Activated gamma-delta T cell treated with anti-CD3 and anti-CD28 coated beads, Interleukin-2, amount 50 U/mL, for 16 hours (primary cell): Measurements from ENCODE around the gene TTLL11.

Source experiments
- DNase-seq: peaks from one replicate; pipeline ENCODE4 v3.0.0-alpha.2; 2020; ENCODE audit warnings: low read depth

The TTLL11 gene

DNA sequence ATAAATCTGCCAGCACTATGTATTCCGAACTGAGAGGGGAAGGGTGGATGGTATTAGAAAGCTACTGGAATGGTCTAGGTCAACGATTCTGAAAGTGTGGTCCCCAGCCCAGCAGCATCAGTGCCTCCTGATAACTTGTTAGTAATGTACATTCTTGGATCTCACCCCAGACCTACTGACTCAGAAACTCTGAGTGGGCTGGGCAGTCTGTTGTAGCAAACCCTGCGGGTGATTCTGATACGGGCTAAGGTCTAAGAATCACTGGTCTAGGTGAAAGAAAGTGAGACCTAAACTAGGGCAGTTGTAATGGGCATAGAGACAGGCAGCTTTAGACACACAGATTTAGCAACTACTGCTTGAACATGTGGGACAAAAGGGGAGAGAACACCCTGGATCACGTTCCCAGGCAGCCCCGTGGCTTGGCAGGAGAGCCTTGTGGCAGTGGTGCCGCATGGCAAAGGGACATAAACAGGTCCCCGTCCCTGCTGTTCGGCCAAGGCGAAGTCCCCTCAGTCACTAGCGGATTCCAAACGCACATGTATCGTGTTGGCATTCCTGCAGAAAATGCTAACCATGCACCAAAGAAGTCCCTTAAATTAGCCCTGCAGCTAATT is 216.3 kb downstream of the TTLL11 start:
- no peak for DNase-seq

- DNase-seq: no peak
Measured at GRCh38 chr9:121876255-121876654, 216.9 kb downstream of the TTLL11 start.

DNA sequence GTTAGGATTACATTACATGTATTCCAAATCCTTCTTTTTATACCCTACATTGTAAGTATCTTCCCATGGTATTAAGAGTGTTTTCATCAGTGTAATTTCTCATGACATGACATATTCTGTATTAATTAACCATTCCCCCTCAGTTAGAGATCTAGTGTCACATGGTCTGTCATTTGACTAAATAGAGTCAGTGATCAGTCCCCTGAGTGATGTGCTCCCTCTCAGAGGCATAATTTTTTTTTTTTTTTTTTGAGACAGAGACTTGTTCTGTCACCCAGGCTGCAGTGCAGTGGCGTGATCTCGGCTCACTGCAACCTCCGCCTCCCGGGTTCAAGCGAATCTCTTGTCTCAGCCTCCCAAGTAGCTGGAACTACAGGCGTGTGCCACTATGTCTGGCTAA is 218.6 kb downstream of the TTLL11 start:
- no peak for DNase-seq

DNA sequence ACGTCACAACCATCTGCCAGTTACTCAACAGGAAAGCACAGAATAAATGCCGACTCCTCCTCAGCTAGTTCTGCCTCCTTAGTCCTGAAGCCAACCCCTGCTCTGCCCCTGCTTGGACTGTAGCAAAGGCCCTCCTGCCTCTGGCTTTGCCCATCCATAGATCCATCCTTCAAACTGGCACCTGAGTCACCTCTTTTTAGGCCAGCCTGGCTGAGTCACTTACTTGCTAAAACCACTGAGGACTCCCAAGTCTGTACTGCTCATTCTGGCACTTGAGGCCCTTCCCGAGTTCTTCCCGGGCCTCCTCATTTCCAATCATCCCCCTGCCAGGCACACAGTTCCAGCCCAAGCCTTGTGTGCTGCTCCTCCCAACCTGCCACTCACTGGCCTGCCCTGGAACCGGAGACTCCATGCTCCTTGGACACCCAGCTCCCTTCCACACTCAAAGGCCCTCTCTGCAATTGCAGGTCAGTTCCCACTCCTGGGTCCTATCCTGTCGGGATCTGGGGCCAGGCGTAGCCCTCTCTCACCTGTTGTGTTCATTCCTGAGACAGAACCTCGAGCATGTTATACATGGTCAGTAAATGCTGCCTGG is 221.6 kb downstream of the TTLL11 start:
- DNase-seq: no peak

GRCh38 chr9:121870271-121870670 is 222.8 kb downstream of the TTLL11 start:
- DNase-seq: no peak

DNA sequence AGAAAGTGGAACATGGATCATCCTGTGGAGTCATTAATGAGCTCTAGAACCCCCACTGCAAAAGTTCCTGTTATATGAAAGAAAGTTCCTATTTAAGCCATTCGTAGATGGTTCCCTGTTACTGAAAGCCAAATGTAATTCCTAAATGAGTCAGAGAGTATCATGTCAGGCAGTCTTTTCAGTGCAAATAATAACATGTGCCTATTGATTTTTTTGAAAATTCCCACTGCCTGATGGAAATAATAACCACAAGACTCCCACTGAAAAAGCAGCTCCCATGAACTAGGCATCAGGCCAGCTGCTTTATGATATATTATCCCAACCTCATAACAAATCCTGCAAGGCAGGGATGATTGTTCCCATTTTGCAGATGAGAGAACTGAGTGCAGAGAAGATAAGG is 224.5 kb downstream of the TTLL11 start:
- no peak for DNase-seq

DNA sequence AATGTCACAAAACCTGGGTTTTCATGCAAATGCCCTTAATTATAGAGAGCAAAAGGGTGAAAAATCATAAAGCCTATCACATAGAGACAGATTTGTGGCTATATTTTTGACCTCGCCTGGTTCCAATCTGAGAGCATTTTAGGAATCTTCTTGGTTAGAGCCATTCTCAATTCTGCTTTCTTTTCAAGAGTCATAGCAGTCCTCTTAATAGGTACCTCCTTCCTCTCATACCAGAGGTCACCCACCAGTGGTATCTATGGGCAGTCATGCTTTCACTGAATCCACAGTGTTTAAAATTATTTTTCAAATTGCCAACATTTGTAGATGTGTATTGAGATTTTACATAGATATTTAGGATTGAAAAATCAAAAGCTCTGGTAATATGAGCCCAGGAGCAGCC is 226.2 kb downstream of the TTLL11 start:
- DNase-seq: no peak

GRCh38 chr9:121865884-121866283 is 227.2 kb downstream of the TTLL11 start:
- DNase-seq: no peak

GRCh38 chr9:121865060-121865459 is 228.0 kb downstream of the TTLL11 start:
- no peak for DNase-seq

GRCh38 chr9:121863955-121864354 is 229.2 kb downstream of the TTLL11 start:
- DNase-seq: no peak

GRCh38 chr9:121862371-121863332 is 230.5 kb downstream of the TTLL11 start:
- no peak for DNase-seq

GRCh38 chr9:121861501-121862180 is 231.5 kb downstream of the TTLL11 start:
- no peak for DNase-seq

DNA sequence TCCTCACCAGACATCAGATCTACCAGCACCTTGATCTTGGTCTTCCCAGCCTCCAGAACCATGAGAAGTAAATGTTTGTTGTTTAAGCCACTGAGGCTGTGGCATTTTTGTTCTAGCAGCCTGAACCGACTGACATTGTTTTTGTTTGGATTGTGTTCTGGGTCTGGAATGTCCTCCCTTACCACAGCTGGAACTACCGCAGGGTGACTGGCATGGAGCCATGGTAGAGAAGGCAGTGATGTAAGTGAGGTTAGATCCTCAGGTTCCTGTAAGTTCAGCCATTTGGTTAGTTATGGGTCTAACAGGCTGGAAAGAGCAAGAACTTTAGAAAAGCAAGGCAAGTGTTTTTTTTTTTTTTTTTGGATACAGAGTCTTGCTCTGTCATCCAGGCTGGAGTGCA is 232.4 kb downstream of the TTLL11 start:
- DNase-seq: no peak

DNA sequence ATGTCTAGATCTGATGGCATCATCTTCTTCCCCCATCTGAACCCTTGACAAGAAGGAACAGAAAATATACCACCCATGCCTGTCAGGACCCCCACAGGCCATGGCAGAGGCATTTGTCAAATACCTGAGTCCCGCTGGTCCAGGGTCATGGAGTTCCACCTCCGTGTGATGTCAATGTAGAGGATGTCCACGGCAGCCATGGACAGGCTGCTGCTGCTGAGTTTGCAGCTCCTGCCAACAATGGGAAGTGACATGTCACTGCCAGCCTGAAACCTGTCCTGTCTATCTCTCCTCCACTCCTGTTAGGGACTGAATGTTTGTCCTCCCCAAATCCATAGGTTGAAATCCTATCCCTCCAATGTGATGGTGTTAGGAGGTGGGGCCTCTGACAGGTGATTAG is 232.9 kb downstream of the TTLL11 start:
- no peak for DNase-seq

DNA sequence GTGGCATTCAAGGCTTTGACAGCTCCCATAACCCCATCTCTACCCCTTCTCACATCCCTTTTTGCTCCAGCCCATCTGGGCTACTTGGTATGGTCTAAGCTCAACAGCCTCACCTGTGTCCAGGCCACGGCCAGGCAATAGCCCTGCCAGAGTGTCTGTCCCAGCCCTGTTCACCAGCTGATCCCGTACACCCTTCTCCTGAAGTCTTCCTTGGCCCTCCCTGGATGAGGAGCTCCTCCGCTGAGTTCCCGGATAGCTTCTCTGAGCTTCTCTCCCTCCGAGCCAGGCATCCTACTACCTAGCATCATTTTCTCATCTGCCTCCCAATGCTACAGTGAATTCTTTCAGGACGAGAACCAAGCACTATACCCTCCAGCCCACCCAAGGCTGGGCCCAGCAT is 233.5 kb downstream of the TTLL11 start:
- no peak for DNase-seq

DNA sequence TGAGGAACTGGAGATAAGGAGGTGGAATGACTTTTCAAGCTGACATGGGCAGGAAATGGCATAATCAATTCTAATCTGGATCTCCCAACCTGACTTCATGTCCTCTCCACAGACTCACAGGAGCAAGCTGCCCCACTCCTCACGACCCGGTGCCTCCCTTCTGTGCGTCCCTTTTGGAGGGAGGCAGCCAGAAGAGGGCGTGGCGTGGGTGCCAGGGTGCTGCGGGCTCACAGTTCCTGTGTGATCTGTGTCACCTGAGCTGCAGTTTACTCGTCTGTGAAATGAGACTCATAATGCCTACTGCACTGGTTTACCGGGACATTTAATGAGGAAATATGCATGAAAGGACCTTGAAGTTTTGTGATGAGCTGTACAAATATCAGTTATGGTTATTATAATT is 234.3 kb downstream of the TTLL11 start:
- DNase-seq: no peak

DNA sequence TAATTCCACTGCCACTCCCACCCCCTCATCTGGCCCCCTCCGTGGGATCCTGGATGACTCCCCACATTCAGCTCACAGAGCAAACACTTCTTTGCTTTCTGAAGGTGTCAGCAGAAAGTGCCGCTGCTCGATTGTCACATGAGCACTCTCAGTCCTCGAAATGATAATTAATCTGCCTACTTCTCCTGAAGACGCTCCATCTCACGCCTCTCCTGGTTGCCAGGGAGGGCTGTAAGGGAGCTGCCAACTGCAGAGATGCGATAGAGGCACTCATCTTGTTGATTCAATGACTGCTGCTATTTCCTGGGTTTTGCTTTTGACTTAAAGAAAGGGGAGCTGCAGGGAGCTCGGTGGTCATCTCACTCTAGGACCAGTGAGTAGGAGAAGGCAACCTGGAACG is 235.2 kb downstream of the TTLL11 start:
- no peak for DNase-seq

DNA sequence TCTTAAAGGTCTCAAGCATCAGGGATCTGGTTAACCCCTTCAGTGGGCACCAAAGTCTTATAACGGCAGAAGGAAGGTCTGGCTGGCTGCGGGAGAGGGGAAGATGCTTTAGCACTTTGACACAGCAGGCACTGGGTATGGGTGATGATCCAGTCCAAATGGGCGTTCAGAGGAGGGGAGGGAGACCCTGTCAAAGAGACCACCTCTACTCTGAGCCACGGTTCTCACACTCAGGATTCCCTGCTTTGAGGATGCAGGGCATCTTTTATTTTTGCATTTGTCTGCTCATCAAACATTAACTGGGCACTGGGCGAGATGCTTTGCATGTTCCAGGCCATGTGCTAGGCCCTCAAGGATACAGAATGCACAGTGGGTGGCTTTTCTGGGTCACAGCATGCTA is 237.6 kb downstream of the TTLL11 start:
- no peak for DNase-seq

DNA sequence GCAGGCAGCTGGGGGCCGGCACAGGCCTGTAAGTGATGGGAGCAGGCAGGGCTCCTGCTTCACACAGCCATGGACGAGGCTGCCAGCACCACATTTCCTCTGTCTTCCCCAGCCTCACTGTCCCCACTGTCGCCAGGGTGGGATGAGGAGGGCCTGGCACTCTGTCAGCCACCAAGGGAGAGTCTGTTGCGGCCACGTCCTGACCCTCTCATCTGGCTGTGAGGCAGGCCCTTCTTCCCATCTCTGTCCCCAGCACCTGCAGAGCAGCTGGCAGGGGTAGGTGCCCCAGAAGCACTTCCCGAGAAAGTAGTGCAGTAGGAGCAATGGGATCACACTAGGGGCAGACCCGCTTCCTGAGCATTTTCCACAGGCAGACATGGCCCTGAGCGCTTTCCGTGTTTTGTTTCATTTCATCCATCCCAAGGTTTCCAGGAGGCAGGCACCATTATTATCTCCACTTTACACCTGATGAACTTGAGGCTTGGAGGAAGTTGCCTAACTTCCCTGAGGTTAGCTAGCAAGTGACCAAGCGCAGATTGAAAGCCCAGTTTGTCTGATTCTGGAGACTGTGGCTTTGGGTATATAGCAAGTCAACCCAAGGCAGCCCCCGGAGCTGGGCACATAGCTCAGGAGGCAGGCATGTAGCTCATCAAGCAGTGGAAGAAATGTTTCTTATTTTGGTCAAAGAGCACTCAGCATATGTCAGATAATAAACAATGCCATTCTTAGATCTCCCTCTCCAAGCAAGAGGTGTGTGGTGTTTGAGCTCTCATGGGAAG is 239.3 kb downstream of the TTLL11 start:
- DNase-seq: no peak

DNA sequence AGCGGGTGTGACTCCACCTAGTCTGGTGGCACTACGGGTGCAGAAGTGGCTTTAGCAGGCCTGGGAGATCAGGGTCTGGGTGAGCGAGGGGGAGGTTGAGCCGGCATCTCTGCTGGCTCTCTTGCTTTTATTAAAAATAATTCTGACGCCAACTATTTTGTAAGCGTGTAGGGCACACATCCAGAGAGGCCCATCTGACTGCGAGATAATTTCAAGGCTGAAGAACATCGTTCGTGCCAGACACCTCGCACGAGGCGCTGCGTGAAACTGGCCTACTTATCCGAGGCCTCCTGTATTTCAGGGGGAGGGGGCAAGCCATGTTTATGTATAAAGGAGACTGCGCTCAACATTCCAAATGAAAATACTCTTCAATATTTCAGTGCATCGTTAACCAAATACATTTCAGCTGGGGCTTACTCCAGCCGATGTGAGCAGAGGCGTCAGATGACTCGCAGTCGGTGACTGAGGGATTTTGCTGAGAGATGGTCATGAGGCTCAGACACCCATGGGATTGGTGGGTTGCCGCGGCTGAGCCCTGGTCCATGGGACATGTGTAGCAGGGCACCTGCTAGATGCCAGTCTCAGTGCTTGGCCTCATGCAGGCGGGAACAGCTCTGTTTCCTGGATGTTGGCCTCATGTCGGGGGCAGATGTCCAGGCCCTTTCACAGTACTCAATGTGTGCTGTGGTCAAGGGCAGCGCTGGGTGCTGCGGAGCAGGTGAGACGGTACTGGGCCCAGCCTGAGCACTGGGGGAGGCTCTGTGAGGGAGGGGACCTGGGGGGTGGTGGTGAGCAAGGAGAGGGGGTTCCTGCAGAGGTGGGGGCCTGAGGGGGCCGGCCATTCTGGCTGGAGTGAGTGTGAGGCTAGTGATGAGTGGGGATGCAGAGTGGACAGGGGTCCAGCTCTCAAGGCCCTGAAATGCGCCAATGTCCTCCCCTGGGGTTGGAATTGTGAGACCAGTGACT is 240.2 kb downstream of the TTLL11 start:
- no peak for DNase-seq

DNA sequence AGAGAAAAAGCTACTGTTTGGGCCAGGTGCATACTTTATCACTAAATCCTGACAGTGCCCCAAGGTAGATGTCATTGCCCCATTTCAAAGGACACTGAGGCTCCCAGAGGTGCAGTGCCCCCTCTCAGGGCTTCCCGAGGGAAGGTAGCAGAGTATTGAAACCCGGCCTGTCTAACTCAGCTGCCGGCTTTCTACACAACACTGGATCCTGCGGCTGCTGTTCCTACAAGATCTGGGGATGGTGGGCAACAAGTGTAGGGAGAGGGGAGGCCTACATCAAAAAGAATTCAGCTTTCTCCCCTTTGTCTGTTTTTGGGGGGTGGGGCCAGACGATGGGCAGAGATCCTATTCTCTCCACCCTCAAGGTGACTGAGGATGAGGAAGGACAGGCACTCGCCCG is 240.9 kb downstream of the TTLL11 start:
- no peak for DNase-seq
